Measurements from ENCODE around the gene SMARCC2. TPM values are rescaled to one million over a fixed set of nuclear protein-coding genes. Genes with fewer than 3 reads are reported as not detected.

SMARCC2 gene
- polyA plus RNA-seq, 3 donors = 22.2 to 63.7 (median 43.5) TPM

DNA sequence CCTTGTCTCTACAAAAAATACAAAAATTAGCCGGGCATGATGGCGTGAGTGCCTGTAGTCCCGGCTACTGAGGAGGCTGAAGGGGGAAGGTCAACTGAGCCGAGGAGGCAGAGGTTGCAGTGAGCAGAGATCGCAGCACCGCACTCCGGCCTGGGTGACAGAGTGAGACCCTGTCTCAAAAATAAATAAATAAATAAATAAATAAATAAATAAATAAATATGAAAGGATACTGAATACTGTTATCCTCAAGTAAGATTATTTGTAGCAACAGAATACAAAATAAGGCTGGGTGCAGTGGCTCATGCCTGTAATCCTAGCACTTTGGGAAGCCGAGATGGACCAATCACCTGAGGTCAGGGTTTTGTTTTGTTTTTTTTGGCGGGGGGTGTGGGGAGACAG is 30.6 kb upstream of the SMARCC2 start:
- Mint-ChIP-seq H3K9me3 (no peaks in the 10 kb centered on the region), H3K27me3 (ENCODE audit: low read depth in 3 of 3) (no peaks in the 10 kb centered on the region), H3K4me3 (no peak overlapping the region), H3K4me1 (peaks cover 42% of the 10 kb centered on the region), H3K27ac (peak overlapping the region in 6 of 7 donors; percentile 71 to 99 (median 99)), H3K36me3 (peaks cover 13 to 30% of the 10 kb centered on the region in 2 donors)
- Histone ChIP-seq H3K9ac (ENCODE audit: insufficient read depth, low read length, poor library complexity, severe bottlenecking) (no peak overlapping the region), H3K79me2 (ENCODE audit: insufficient read depth, low read length) (peaks cover 68% of the 10 kb centered on the region), H3K27me3 (ENCODE audit: control insufficient read depth in 2 of 2, insufficient read depth in 2 of 2, low read length in 2 of 2) (no peaks in the 10 kb centered on the region), H3K36me3 (replicated peaks in 1 of 2; ENCODE audit: control insufficient read depth in 1 of 2, insufficient read depth in 2 of 2, low read length in 2 of 2) (peaks cover 17 to 29% of the 10 kb centered on the region in 2 donors), H3K4me1 (ENCODE audit: control insufficient read depth in 1 of 2, insufficient read depth in 2 of 2, low read length in 2 of 2) (peaks cover 43 to 45% of the 10 kb centered on the region in 2 donors), H3K4me3 (replicated peaks in 1 of 3; ENCODE audit: low read depth in 2 of 3, low read length in 3 of 3) (peak overlapping the region in 1 of 3 experiments; percentile 96), H3K4me2 (replicated peaks; ENCODE audit: extremely low read depth, low read length, poor library complexity, severe bottlenecking) (peak overlapping the region; percentile 31), H4K20me1 (ENCODE audit: insufficient read depth, low read length) (peaks cover 38% of the 10 kb centered on the region), H3K9me3 (replicated peaks in 1 of 2; ENCODE audit: control insufficient read depth in 1 of 2, insufficient read depth in 1 of 2, low read length in 2 of 2) (no peaks in the 10 kb centered on the region), H3K27ac (ENCODE audit: low read depth in 1 of 2, low read length in 2 of 2) (peak overlapping the region in 1 of 2 donors; percentile 94), H2AFZ (ENCODE audit: insufficient read depth, low read depth, low read length, poor library complexity, severe bottlenecking) (no peak overlapping the region)
- intact Hi-C loops (cut with micrococcal nuclease) = loop anchor here (5.0 kb wide), 2 partner anchors 33 to 93 kb away; partner anchors contain the start of genes ESYT1 (in 1 of the 2) and SMARCC2 (in 1 of the 2)
- TF ChIP-seq, protein P1, sequence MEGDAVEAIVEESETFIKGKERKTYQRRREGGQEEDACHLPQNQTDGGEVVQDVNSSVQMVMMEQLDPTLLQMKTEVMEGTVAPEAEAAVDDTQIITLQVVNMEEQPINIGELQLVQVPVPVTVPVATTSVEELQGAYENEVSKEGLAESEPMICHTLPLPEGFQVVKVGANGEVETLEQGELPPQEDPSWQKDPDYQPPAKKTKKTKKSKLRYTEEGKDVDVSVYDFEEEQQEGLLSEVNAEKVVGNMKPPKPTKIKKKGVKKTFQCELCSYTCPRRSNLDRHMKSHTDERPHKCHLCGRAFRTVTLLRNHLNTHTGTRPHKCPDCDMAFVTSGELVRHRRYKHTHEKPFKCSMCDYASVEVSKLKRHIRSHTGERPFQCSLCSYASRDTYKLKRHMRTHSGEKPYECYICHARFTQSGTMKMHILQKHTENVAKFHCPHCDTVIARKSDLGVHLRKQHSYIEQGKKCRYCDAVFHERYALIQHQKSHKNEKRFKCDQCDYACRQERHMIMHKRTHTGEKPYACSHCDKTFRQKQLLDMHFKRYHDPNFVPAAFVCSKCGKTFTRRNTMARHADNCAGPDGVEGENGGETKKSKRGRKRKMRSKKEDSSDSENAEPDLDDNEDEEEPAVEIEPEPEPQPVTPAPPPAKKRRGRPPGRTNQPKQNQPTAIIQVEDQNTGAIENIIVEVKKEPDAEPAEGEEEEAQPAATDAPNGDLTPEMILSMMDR (IDR thresholded peaks at IDR 0.05) = no peak
- no peak for DNase-seq
- no CpG with 5 or more reads among the region's 9 CpGs for WGBS (ENCODE audit: insufficient coverage)

DNA sequence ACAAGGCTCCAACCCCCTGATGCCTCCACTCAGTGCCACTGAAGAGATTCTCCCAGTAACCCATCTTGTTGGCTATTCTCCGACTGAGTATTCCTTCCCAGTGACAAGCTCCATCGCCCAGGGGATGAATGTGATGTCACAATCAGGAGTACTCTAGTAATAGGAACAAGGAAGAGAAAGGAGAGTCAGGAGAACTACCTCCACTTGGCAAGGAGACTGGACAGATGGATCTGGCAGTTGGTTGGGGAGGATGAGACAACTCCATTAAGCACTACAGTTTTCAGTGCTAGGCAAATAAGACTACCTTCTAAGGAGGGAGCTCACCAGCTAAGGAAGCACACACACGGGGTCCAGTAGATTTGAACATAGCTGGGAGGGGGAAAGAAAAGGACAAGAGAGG is 27.2 kb upstream of the SMARCC2 start:
- Mint-ChIP-seq H3K36me3 (peaks cover 43 to 64% of the 10 kb centered on the region in 2 donors), H3K9me3 (no peaks in the 10 kb centered on the region), H3K4me1 (peaks cover 17% of the 10 kb centered on the region), H3K27ac (peak overlapping the region in 2 of 7 donors; percentile 54 to 82), H3K27me3 (ENCODE audit: low read depth in 3 of 3) (peaks cover 0 to 2% (median 0%) of the 10 kb centered on the region in 3 donors), H3K4me3 (no peak overlapping the region)
- H3K9ac ChIP-seq (ENCODE audit: insufficient read depth, low read length, poor library complexity, severe bottlenecking) = no peak overlapping the region
- no peak for DNase-seq
- 100% methylated on average over 1 of the region's 3 CpGs for WGBS (ENCODE audit: insufficient coverage)
- no peaks in the 10 kb centered on the region for H3K9me3 ChIP-seq (replicated peaks in 1 of 2; ENCODE audit: control insufficient read depth in 1 of 2, insufficient read depth in 1 of 2, low read length in 2 of 2)
- peaks cover 48 to 63% of the 10 kb centered on the region in 2 donors for H3K36me3 ChIP-seq (replicated peaks in 1 of 2; ENCODE audit: control insufficient read depth in 1 of 2, insufficient read depth in 2 of 2, low read length in 2 of 2)
- H3K4me2 ChIP-seq (replicated peaks; ENCODE audit: extremely low read depth, low read length, poor library complexity, severe bottlenecking) = no peak overlapping the region
- intact Hi-C loops (cut with micrococcal nuclease) = no loop called here
- H3K4me3 ChIP-seq (replicated peaks in 1 of 3; ENCODE audit: low read depth in 2 of 3, low read length in 3 of 3) = no peak overlapping the region
- H3K27me3 ChIP-seq (ENCODE audit: control insufficient read depth in 2 of 2, insufficient read depth in 2 of 2, low read length in 2 of 2) = no peaks in the 10 kb centered on the region
- H4K20me1 ChIP-seq (ENCODE audit: insufficient read depth, low read length) = peaks cover 68% of the 10 kb centered on the region
- H2AFZ ChIP-seq (ENCODE audit: insufficient read depth, low read depth, low read length, poor library complexity, severe bottlenecking) = no peak overlapping the region
- H3K79me2 ChIP-seq (ENCODE audit: insufficient read depth, low read length) = peaks cover 76% of the 10 kb centered on the region
- TF ChIP-seq, protein P1 (IDR thresholded peaks at IDR 0.05) = no peak
- peaks cover 16 to 18% of the 10 kb centered on the region in 2 donors for H3K4me1 ChIP-seq (ENCODE audit: control insufficient read depth in 1 of 2, insufficient read depth in 2 of 2, low read length in 2 of 2)
- peak overlapping the region in 1 of 2 donors; percentile 36 for H3K27ac ChIP-seq (ENCODE audit: low read depth in 1 of 2, low read length in 2 of 2)

Data from CD14-positive monocyte (primary cell).